ENCODE measurements around the gene MMP7. TPM values are rescaled to one million over a fixed set of nuclear protein-coding genes. Genes with fewer than 3 reads are reported as not detected.

MMP7 gene
- total RNA-seq (under 1 TPM in 3 of 5 donors, not detected in 2; 0.23 to 0.73 (median 0.60) TPM), total RNA-seq (0 to 2.9 (median 0) reads per million in 29 experiments)
- not detected for total RNA-seq (2013)

GRCh38 chr11:102530558-102530957, at the start of gene MMP7:
MMP7 (minus strand) TSS chr11:102530747; CDS start chr11:102530700, 47 bp downstream.
- no peak for DNase-seq
- POLR2A ChIA-PET: no interaction called here
- Histone ChIP-seq H3K27ac (ENCODE audit: low read length) (no peak within 1 kb of the TSS), H3K36me3 (ENCODE audit: control insufficient read depth in 2 of 2, extremely low read depth in 1 of 2, insufficient read depth in 1 of 2, low read length in 1 of 2) (no peaks in the 10 kb centered on the region), H3K4me3 (ENCODE audit: control insufficient read depth in 1 of 2, extremely low read depth in 1 of 2, low read length in 1 of 2) (no peak within 1 kb of the TSS), H3K9me3 (no peaks in the 10 kb centered on the region), H3K4me1 (ENCODE audit: control insufficient read depth in 1 of 2, extremely low read depth in 1 of 2, insufficient read depth in 2 of 2, low read length in 2 of 2) (peaks cover 0 to 2% of the 10 kb centered on the region in 2 experiments), H3K27me3 (replicated peaks in 1 of 2; ENCODE audit: control insufficient read depth in 2 of 2, extremely low read depth in 1 of 2, insufficient read depth in 2 of 2, low read length in 1 of 2) (no peaks in the 10 kb centered on the region)
- ATAC-seq (replicated peaks in 1 of 4): no peak
- Mint-ChIP-seq H3K27ac (no peak within 1 kb of the TSS), H3K4me1 (peaks cover 0 to 7% (median 5%) of the 10 kb centered on the region in 3 donors), H3K9me3 (peaks cover 0 to 4% (median 0%) of the 10 kb centered on the region in 3 donors), H3K27me3 (peaks cover 7 to 9% of the 10 kb centered on the region in 2 donors), H3K36me3 (no peaks in the 10 kb centered on the region), H3K4me3 (no peak within 1 kb of the TSS)
- CTCF ChIA-PET: no interaction called here
- 67% methylated on average over 4 of the region's 8 CpGs for WGBS (ENCODE audit: insufficient coverage)

GRCh38 chr11:102577723-102578122, 47.2 kb upstream of the MMP7 start:
- no peaks in the 10 kb centered on the region for H3K27me3 ChIP-seq (replicated peaks in 1 of 2; ENCODE audit: control insufficient read depth in 2 of 2, extremely low read depth in 1 of 2, insufficient read depth in 2 of 2, low read length in 1 of 2)
- H3K27ac ChIP-seq (ENCODE audit: low read length): no peak overlapping the region
- H3K4me3 ChIP-seq (ENCODE audit: control insufficient read depth in 1 of 2, extremely low read depth in 1 of 2, low read length in 1 of 2): no peak overlapping the region
- ATAC-seq (replicated peaks in 1 of 4) (no peak), DNase-seq (no peak)
- H3K36me3 ChIP-seq (ENCODE audit: control insufficient read depth in 2 of 2, extremely low read depth in 1 of 2, insufficient read depth in 1 of 2, low read length in 1 of 2): no peaks in the 10 kb centered on the region
- Mint-ChIP-seq H3K27me3 (no peaks in the 10 kb centered on the region), H3K27ac (peak overlapping the region in 1 of 2 donors; percentile 63), H3K4me1 (peaks cover 22 to 27% (median 24%) of the 10 kb centered on the region in 3 donors), H3K36me3 (no peaks in the 10 kb centered on the region), H3K9me3 (peaks cover 0 to 7% (median 2%) of the 10 kb centered on the region in 3 donors), H3K4me3 (peak overlapping the region in 1 of 3 donors; percentile 18)
- CTCF ChIA-PET: interaction anchor here (0.6 to 1.3 kb wide), 2 partner anchors 235 to 360 kb away, joined by 3 read pairs; no protein-coding TSS in a partner anchor
- 100% methylated on average over 1 of the region's 2 CpGs for whole genome bisulfite sequencing (ENCODE audit: insufficient coverage)
- no peaks in the 10 kb centered on the region for H3K9me3 ChIP-seq
- POLR2A ChIA-PET: interaction anchor here in 1 of 2 donors (0.8 kb wide), 1 partner anchor 16 kb away, joined by 3 read pairs; no protein-coding TSS in a partner anchor
- peaks cover 3 to 18% of the 10 kb centered on the region in 2 experiments for H3K4me1 ChIP-seq (ENCODE audit: control insufficient read depth in 1 of 2, extremely low read depth in 1 of 2, insufficient read depth in 2 of 2, low read length in 2 of 2)

- peaks cover 22 to 27% (median 24%) of the 10 kb centered on the region in 3 donors for H3K4me1 Mint-ChIP-seq
- POLR2A ChIA-PET: interaction anchor here in 1 of 2 donors (0.8 kb wide), 1 partner anchor 31 kb away, joined by 3 read pairs; no protein-coding TSS in a partner anchor
- peaks cover 3 to 18% of the 10 kb centered on the region in 2 experiments for H3K4me1 ChIP-seq (ENCODE audit: control insufficient read depth in 1 of 2, extremely low read depth in 1 of 2, insufficient read depth in 2 of 2, low read length in 2 of 2)
- H3K36me3 ChIP-seq (ENCODE audit: control insufficient read depth in 2 of 2, extremely low read depth in 1 of 2, insufficient read depth in 1 of 2, low read length in 1 of 2): no peaks in the 10 kb centered on the region
- H3K4me3 Mint-ChIP-seq: peak overlapping the region in 1 of 3 donors; percentile 18
- CTCF ChIA-PET: interaction anchor here (0.6 to 1.3 kb wide), 2 partner anchors 235 to 360 kb away, joined by 3 read pairs; no protein-coding TSS in a partner anchor
- DNase-seq (peak in 1 of 35 experiments; percentile 31), ATAC-seq (replicated peaks in 1 of 4) (peak; percentile 43 to 78 (median 68))
- no peak overlapping the region for H3K27ac ChIP-seq (ENCODE audit: low read length)
- H3K9me3 ChIP-seq: no peaks in the 10 kb centered on the region
- H3K36me3 Mint-ChIP-seq: no peaks in the 10 kb centered on the region
- H3K9me3 Mint-ChIP-seq: peaks cover 0 to 7% (median 2%) of the 10 kb centered on the region in 3 donors
- H3K27me3 Mint-ChIP-seq: no peaks in the 10 kb centered on the region
- no peaks in the 10 kb centered on the region for H3K27me3 ChIP-seq (replicated peaks in 1 of 2; ENCODE audit: control insufficient read depth in 2 of 2, extremely low read depth in 1 of 2, insufficient read depth in 2 of 2, low read length in 1 of 2)
- peak overlapping the region; percentile 47 to 63 for H3K27ac Mint-ChIP-seq
- no peak overlapping the region for H3K4me3 ChIP-seq (ENCODE audit: control insufficient read depth in 1 of 2, extremely low read depth in 1 of 2, low read length in 1 of 2)
Observed at GRCh38 chr11:102577182-102577581, 46.6 kb upstream of the MMP7 start.

GRCh38 chr11:102576350-102576749, 45.8 kb upstream of the MMP7 start:
- POLR2A ChIA-PET: interaction anchor here in 1 of 2 donors (0.8 kb wide), 1 partner anchor 30 kb away, joined by 3 read pairs; no protein-coding TSS in a partner anchor
- Mint-ChIP-seq H3K27me3 (no peaks in the 10 kb centered on the region), H3K27ac (peak overlapping the region; percentile 80 to 90), H3K4me1 (peaks cover 22 to 27% (median 24%) of the 10 kb centered on the region in 3 donors), H3K4me3 (peak overlapping the region in 1 of 3 donors; percentile 26), H3K9me3 (peaks cover 0 to 7% (median 2%) of the 10 kb centered on the region in 3 donors), H3K36me3 (peaks cover 4% of the 10 kb centered on the region)
- WGBS (ENCODE audit: insufficient coverage): no CpG with 5 or more reads among the region's 3 CpGs
- Histone ChIP-seq H3K27me3 (replicated peaks in 1 of 2; ENCODE audit: control insufficient read depth in 2 of 2, extremely low read depth in 1 of 2, insufficient read depth in 2 of 2, low read length in 1 of 2) (no peaks in the 10 kb centered on the region), H3K36me3 (ENCODE audit: control insufficient read depth in 2 of 2, extremely low read depth in 1 of 2, insufficient read depth in 1 of 2, low read length in 1 of 2) (no peaks in the 10 kb centered on the region), H3K4me3 (ENCODE audit: control insufficient read depth in 1 of 2, extremely low read depth in 1 of 2, low read length in 1 of 2) (no peak overlapping the region), H3K27ac (ENCODE audit: low read length) (peak overlapping the region; percentile 0), H3K9me3 (no peaks in the 10 kb centered on the region), H3K4me1 (ENCODE audit: control insufficient read depth in 1 of 2, extremely low read depth in 1 of 2, insufficient read depth in 2 of 2, low read length in 2 of 2) (peaks cover 3 to 18% of the 10 kb centered on the region in 2 experiments)
- CTCF ChIA-PET: interaction anchor here (0.6 to 0.7 kb wide), 2 partner anchors 11 to 148 kb away, joined by 3 to 4 read pairs; no protein-coding TSS in a partner anchor
- ATAC-seq (replicated peaks in 1 of 4) (peak in 2 of 4 experiments; percentile 50 to 54), DNase-seq (peak in 1 of 35 experiments; percentile 12)

- Histone ChIP-seq H3K36me3 (ENCODE audit: control insufficient read depth in 2 of 2, extremely low read depth in 1 of 2, insufficient read depth in 1 of 2, low read length in 1 of 2) (no peaks in the 10 kb centered on the region), H3K27me3 (replicated peaks in 1 of 2; ENCODE audit: control insufficient read depth in 2 of 2, extremely low read depth in 1 of 2, insufficient read depth in 2 of 2, low read length in 1 of 2) (no peaks in the 10 kb centered on the region), H3K4me1 (ENCODE audit: control insufficient read depth in 1 of 2, extremely low read depth in 1 of 2, insufficient read depth in 2 of 2, low read length in 2 of 2) (peaks cover 3 to 18% of the 10 kb centered on the region in 2 experiments), H3K27ac (ENCODE audit: low read length) (no peak overlapping the region), H3K4me3 (ENCODE audit: control insufficient read depth in 1 of 2, extremely low read depth in 1 of 2, low read length in 1 of 2) (no peak overlapping the region), H3K9me3 (no peaks in the 10 kb centered on the region)
- WGBS (ENCODE audit: insufficient coverage): 100% methylated on average over 1 of the region's 2 CpGs
- peaks cover 22 to 25% (median 24%) of the 10 kb centered on the region in 3 donors for H3K4me1 Mint-ChIP-seq
- ChIA-PET CTCF (interaction anchor here in 1 of 2 donors (0.6 kb wide), 1 partner anchor 24 kb away, joined by 6 read pairs; no protein-coding TSS in a partner anchor), POLR2A (interaction anchor here in 1 of 2 donors (0.5 to 0.7 kb wide), 2 partner anchors 32 to 138 kb away, joined by 3 to 13 read pairs; no protein-coding TSS in a partner anchor)
- ATAC-seq (replicated peaks in 1 of 4): no peak
- H3K27me3 Mint-ChIP-seq: no peaks in the 10 kb centered on the region
- no peak overlapping the region for H3K4me3 Mint-ChIP-seq
- peaks cover 0 to 7% (median 2%) of the 10 kb centered on the region in 3 donors for H3K9me3 Mint-ChIP-seq
- H3K27ac Mint-ChIP-seq: no peak overlapping the region
- peaks cover 4% of the 10 kb centered on the region for H3K36me3 Mint-ChIP-seq
- no peak for DNase-seq
Observed at GRCh38 chr11:102575012-102575411, 44.5 kb upstream of the MMP7 start.

- no peak for DNase-seq
- Histone ChIP-seq H3K36me3 (ENCODE audit: control insufficient read depth in 2 of 2, extremely low read depth in 1 of 2, insufficient read depth in 1 of 2, low read length in 1 of 2) (no peaks in the 10 kb centered on the region), H3K27me3 (replicated peaks in 1 of 2; ENCODE audit: control insufficient read depth in 2 of 2, extremely low read depth in 1 of 2, insufficient read depth in 2 of 2, low read length in 1 of 2) (peaks cover 0 to 2% of the 10 kb centered on the region in 2 experiments), H3K4me1 (ENCODE audit: control insufficient read depth in 1 of 2, extremely low read depth in 1 of 2, insufficient read depth in 2 of 2, low read length in 2 of 2) (peaks cover 3 to 18% of the 10 kb centered on the region in 2 experiments), H3K9me3 (no peaks in the 10 kb centered on the region), H3K4me3 (ENCODE audit: control insufficient read depth in 1 of 2, extremely low read depth in 1 of 2, low read length in 1 of 2) (no peak overlapping the region), H3K27ac (ENCODE audit: low read length) (no peak overlapping the region)
- peaks cover 22 to 25% (median 24%) of the 10 kb centered on the region in 3 donors for H3K4me1 Mint-ChIP-seq
- ATAC-seq (replicated peaks in 1 of 4): no peak
- peaks cover 6 to 14% (median 7%) of the 10 kb centered on the region in 3 donors for H3K9me3 Mint-ChIP-seq
- H3K27ac Mint-ChIP-seq: no peak overlapping the region
- peaks cover 10% of the 10 kb centered on the region for H3K36me3 Mint-ChIP-seq
- H3K27me3 Mint-ChIP-seq: no peaks in the 10 kb centered on the region
- no CpG with 5 or more reads among the region's 2 CpGs for WGBS (ENCODE audit: insufficient coverage)
- POLR2A ChIA-PET: no interaction called here
- H3K4me3 Mint-ChIP-seq: no peak overlapping the region
- CTCF ChIA-PET: interaction anchor here in 1 of 2 donors (1.0 kb wide), 1 partner anchor 14 kb away, joined by 3 read pairs; no protein-coding TSS in a partner anchor
Observed at GRCh38 chr11:102573851-102574250, 43.3 kb upstream of the MMP7 start.
